ENCODE measurements around the gene SLC39A3. TPM values are rescaled to one million over a fixed set of nuclear protein-coding genes. Genes with fewer than 3 reads are reported as not detected.

Gene SLC39A3
- total RNA-seq, 1 experiment from 2014 or later, result 32.4 TPM

DNA sequence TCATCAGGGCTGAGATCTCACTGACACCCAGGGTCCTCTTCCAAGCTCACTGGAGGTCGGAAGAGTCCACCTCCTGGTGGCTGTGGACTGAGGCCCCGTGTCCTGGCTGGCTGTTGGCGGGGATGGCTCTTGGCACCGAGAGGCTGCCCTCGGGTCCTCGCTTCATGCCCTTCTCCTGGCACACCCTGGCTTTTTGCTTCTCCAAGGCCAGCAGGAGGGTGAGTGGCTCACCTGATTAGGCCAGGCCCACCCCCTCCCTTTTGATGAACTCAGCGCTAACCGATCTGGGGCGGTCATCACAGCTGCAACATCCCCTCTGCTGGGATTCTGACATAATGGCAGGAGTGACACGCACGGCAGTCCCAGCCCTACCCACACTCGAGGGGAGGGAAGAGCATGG lies 4.4 kb downstream of the SLC39A3 start:
- Histone ChIP-seq H2BK12ac (ENCODE audit: insufficient read length, low read depth, low read length) (no peak overlapping the region), H2BK15ac (ENCODE audit: low read depth, low read length) (no peak overlapping the region), H3K23ac (ENCODE audit: insufficient read length, low read depth, low read length) (no peak overlapping the region), H3K9me3 (ENCODE audit: control insufficient read depth, low read depth, low read length) (no peaks in the 10 kb centered on the region), H2BK5ac (ENCODE audit: insufficient read length, low read length) (no peak overlapping the region), H3K56ac (ENCODE audit: insufficient read length, low read depth, low read length) (no peak overlapping the region), H4K91ac (ENCODE audit: insufficient read length, low read depth, low read length) (no peak overlapping the region), H3K23me2 (ENCODE audit: insufficient read length, low read depth, low read length, poor library complexity, severe bottlenecking) (peaks cover 5% of the 10 kb centered on the region), H2AFZ (ENCODE audit: low read length) (no peak overlapping the region), H3K4me1 (ENCODE audit: insufficient read depth, low read length) (no peaks in the 10 kb centered on the region), H3K27ac (ENCODE audit: insufficient read length, low read depth, low read length) (no peak overlapping the region), H3T11ph (ENCODE audit: low read length) (no peak overlapping the region), H3K27me3 (ENCODE audit: insufficient read depth, low read length) (no peaks in the 10 kb centered on the region), H2AK5ac (ENCODE audit: insufficient read length, low read length) (no peak overlapping the region), H3K9ac (ENCODE audit: extremely low read depth, insufficient read length, low read length) (no peak overlapping the region), H3K79me1 (ENCODE audit: insufficient read depth, low read depth, low read length, poor library complexity, severe bottlenecking) (no peaks in the 10 kb centered on the region), H2BK120ac (ENCODE audit: low read depth, low read length, poor library complexity, severe bottlenecking) (no peak overlapping the region), H4K8ac (replicated peaks; ENCODE audit: insufficient read length, low read depth, low read length) (no peak overlapping the region), H3K79me2 (ENCODE audit: insufficient read depth, low read length) (no peaks in the 10 kb centered on the region), H3K14ac (ENCODE audit: insufficient read depth, low read length) (no peak overlapping the region), H2BK20ac (ENCODE audit: low read depth, low read length, poor library complexity, severe bottlenecking) (no peak overlapping the region), H3K4me2 (ENCODE audit: insufficient read depth, insufficient read length, low read length) (no peak overlapping the region), H3K4ac (ENCODE audit: low read depth, low read length) (no peak overlapping the region), H4K20me1 (ENCODE audit: control insufficient read depth, insufficient read depth, insufficient read length) (no peaks in the 10 kb centered on the region), H4K5ac (ENCODE audit: insufficient read length, low read depth, low read length) (no peak overlapping the region), H3K18ac (ENCODE audit: insufficient read length, low read depth, low read length) (no peak overlapping the region)
- Mint-ChIP-seq H3K4me3 (no peak overlapping the region), H3K36me3 (ENCODE audit: insufficient read depth in 1 of 3, low read depth in 3 of 3) (peaks cover 33 to 45% (median 40%) of the 10 kb centered on the region in 3 experiments), H3K4me1 (peaks cover 5 to 6% of the 10 kb centered on the region in 2 experiments), H3K27me3 (ENCODE audit: low read depth) (no peaks in the 10 kb centered on the region; the same call in none of the 2 replicates), H3K27ac (no peak overlapping the region), H3K9me3 (no peaks in the 10 kb centered on the region; a peak in 1 of 5 replicates)
- TF ChIP-seq, protein P1, sequence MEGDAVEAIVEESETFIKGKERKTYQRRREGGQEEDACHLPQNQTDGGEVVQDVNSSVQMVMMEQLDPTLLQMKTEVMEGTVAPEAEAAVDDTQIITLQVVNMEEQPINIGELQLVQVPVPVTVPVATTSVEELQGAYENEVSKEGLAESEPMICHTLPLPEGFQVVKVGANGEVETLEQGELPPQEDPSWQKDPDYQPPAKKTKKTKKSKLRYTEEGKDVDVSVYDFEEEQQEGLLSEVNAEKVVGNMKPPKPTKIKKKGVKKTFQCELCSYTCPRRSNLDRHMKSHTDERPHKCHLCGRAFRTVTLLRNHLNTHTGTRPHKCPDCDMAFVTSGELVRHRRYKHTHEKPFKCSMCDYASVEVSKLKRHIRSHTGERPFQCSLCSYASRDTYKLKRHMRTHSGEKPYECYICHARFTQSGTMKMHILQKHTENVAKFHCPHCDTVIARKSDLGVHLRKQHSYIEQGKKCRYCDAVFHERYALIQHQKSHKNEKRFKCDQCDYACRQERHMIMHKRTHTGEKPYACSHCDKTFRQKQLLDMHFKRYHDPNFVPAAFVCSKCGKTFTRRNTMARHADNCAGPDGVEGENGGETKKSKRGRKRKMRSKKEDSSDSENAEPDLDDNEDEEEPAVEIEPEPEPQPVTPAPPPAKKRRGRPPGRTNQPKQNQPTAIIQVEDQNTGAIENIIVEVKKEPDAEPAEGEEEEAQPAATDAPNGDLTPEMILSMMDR (conservative IDR thresholded peaks at IDR 0.05), result no peak
- WGBS (ENCODE audit: extremely low coverage, insufficient read length, low lambda C conversion rate), result no CpG with 5 or more reads among the region's 12 CpGs
- DNase-seq, result no peak
